Measurements from ENCODE around the gene PDLIM3.

PDLIM3 gene

DNA sequence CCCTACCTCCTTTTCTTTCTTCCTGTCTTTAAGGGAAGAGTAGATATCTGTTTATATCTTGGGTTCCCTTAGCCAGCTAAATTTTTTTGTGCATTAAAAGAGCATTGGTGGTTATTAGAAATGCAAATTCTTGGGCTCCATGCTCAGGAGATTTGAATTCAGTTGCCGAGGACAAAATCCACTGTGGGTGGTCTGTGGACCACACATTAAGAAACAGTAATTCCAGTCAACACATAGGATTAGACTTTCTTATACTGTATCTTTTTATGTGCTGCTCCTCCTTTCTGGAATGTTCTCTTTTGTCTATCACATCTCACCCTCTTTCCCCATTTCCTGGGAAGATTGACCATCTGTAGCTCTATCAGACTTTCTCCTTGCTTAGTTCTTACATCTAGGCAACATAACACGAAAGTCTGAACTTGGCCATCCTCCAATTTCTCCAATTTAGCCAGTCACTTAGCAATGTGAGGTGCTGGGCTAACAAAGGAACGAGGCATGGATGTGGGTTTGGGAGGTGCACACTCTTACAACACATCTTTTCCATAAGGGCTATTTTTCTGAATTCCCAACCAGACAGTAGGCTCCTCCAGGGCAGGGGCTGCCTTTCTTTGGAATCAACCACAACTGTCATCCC, 5.3 kb upstream of the PDLIM3 start:
- Histone ChIP-seq H3K4me2 (ENCODE audit: low read length) (no peak overlapping the region), H3F3A (ENCODE audit: control insufficient read depth, insufficient read depth) (no peaks in the 10 kb centered on the region), H3K4me3 (ENCODE audit: low read length) (no peak overlapping the region), H3K4me1 (ENCODE audit: control insufficient read depth, low read length) (no peaks in the 10 kb centered on the region), H3K9me2 (replicated peaks; ENCODE audit: control insufficient read depth, low read length) (no peaks in the 10 kb centered on the region), H3K36me3 (ENCODE audit: control insufficient read depth, low read length) (no peaks in the 10 kb centered on the region), H3K79me2 (ENCODE audit: control insufficient read depth, low read length) (no peaks in the 10 kb centered on the region), H4K20me1 (ENCODE audit: control insufficient read depth, insufficient read depth, low read depth, low read length) (no peaks in the 10 kb centered on the region), H3K27ac (ENCODE audit: low read depth, low read length) (no peak overlapping the region), H3K27me3 (ENCODE audit: control insufficient read depth, low read length) (peaks cover 19% of the 10 kb centered on the region), H3K9me3 (ENCODE audit: control insufficient read depth, insufficient read depth, low read length) (no peaks in the 10 kb centered on the region)
- no peak for TF ChIP-seq EZH2phosphoT487 (IDR thresholded peaks at IDR 0.05; ENCODE audit: borderline replicate concordance, low read length)
- TF ChIP-seq, protein P1, sequence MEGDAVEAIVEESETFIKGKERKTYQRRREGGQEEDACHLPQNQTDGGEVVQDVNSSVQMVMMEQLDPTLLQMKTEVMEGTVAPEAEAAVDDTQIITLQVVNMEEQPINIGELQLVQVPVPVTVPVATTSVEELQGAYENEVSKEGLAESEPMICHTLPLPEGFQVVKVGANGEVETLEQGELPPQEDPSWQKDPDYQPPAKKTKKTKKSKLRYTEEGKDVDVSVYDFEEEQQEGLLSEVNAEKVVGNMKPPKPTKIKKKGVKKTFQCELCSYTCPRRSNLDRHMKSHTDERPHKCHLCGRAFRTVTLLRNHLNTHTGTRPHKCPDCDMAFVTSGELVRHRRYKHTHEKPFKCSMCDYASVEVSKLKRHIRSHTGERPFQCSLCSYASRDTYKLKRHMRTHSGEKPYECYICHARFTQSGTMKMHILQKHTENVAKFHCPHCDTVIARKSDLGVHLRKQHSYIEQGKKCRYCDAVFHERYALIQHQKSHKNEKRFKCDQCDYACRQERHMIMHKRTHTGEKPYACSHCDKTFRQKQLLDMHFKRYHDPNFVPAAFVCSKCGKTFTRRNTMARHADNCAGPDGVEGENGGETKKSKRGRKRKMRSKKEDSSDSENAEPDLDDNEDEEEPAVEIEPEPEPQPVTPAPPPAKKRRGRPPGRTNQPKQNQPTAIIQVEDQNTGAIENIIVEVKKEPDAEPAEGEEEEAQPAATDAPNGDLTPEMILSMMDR (IDR thresholded peaks at IDR 0.05; ENCODE audit: low read depth, low read length, poor library complexity, severe bottlenecking): no peak

DNA sequence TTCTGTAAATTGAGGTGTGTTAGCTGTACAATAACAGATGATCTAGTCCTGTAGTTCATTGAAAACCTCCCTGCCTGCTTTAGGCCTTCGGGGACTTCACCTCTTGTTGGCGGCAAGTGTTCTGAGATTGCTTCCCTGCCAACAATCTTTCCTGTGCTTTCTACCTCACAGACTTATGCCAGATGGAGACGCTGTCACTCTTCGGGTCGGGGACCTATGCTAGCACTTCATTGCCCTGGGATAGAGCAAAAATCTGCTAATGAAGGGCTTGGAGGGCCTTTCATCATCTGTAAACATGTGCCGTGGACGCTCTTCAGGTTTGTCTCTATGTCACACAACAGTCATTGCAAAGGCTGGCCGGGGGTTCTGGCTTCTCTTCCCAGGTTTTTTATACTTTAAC, 4.7 kb upstream of the PDLIM3 start:
- Histone ChIP-seq H4K20me1 (ENCODE audit: control insufficient read depth, insufficient read depth, low read depth, low read length) (no peaks in the 10 kb centered on the region), H3K4me1 (ENCODE audit: control insufficient read depth, low read length) (no peaks in the 10 kb centered on the region), H3K9me3 (ENCODE audit: control insufficient read depth, insufficient read depth, low read length) (no peaks in the 10 kb centered on the region), H3K36me3 (ENCODE audit: control insufficient read depth, low read length) (no peaks in the 10 kb centered on the region), H3K4me3 (ENCODE audit: low read length) (no peak overlapping the region), H3K9me2 (replicated peaks; ENCODE audit: control insufficient read depth, low read length) (no peaks in the 10 kb centered on the region), H3K79me2 (ENCODE audit: control insufficient read depth, low read length) (no peaks in the 10 kb centered on the region), H3K4me2 (ENCODE audit: low read length) (no peak overlapping the region), H3K27me3 (ENCODE audit: control insufficient read depth, low read length) (peaks cover 19% of the 10 kb centered on the region), H3K27ac (ENCODE audit: low read depth, low read length) (no peak overlapping the region), H3F3A (ENCODE audit: control insufficient read depth, insufficient read depth) (no peaks in the 10 kb centered on the region)
- TF ChIP-seq, protein P1 (IDR thresholded peaks at IDR 0.05; ENCODE audit: low read depth, low read length, poor library complexity, severe bottlenecking): no peak
- no peak for TF ChIP-seq EZH2phosphoT487 (IDR thresholded peaks at IDR 0.05; ENCODE audit: borderline replicate concordance, low read length)

DNA sequence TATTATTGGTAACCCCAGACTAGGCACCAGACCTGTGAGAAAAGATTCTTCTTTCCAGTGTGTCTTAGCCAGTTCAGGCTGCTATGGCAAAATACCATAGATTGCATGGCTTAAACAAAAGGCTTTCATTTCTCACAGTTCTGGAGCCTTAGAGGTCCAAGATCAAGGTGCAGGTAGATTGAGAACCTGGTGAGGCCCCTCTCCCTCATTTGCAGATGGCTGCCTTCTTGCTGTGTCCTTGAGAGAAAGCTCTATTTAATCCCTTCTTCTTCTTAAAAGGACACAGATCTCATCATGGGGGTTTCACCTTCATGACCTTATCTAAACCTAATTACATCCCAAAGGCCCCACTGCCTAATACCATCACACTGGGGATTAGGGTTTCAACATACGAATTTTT, 3.5 kb upstream of the PDLIM3 start:
- Histone ChIP-seq H3K36me3 (ENCODE audit: control insufficient read depth, low read length) (no peaks in the 10 kb centered on the region), H3K27me3 (ENCODE audit: control insufficient read depth, low read length) (peaks cover 23% of the 10 kb centered on the region), H3K4me2 (ENCODE audit: low read length) (no peak overlapping the region), H3K27ac (ENCODE audit: low read depth, low read length) (no peak overlapping the region), H4K20me1 (ENCODE audit: control insufficient read depth, insufficient read depth, low read depth, low read length) (no peaks in the 10 kb centered on the region), H3K4me3 (ENCODE audit: low read length) (no peak overlapping the region), H3K9me3 (ENCODE audit: control insufficient read depth, insufficient read depth, low read length) (no peaks in the 10 kb centered on the region), H3K9me2 (replicated peaks; ENCODE audit: control insufficient read depth, low read length) (no peaks in the 10 kb centered on the region), H3F3A (ENCODE audit: control insufficient read depth, insufficient read depth) (no peaks in the 10 kb centered on the region), H3K79me2 (ENCODE audit: control insufficient read depth, low read length) (no peaks in the 10 kb centered on the region), H3K4me1 (ENCODE audit: control insufficient read depth, low read length) (no peaks in the 10 kb centered on the region)
- no peak for TF ChIP-seq EZH2phosphoT487 (IDR thresholded peaks at IDR 0.05; ENCODE audit: borderline replicate concordance, low read length)
- TF ChIP-seq, protein P1 (IDR thresholded peaks at IDR 0.05; ENCODE audit: low read depth, low read length, poor library complexity, severe bottlenecking): no peak

Data from DOHH2 (cell line).